Hepatocyte (in vitro differentiated cells): Measurements from ENCODE around the gene DMRT1. TPM values are rescaled to one million over a fixed set of nuclear protein-coding genes. Genes with fewer than 3 reads are reported as not detected.

Experiments
- DNase-seq: peaks from one replicate; pipeline ENCODE4 v3.0.0-alpha.2; 2016; ENCODE audit warnings: low spot score
- H2AFZ ChIP-seq: fragments of 200-600 bp; sonication (generic); 2 replicates; pipeline ENCODE4 v1.6.0; 2016; ENCODE audit warnings: antibody characterized with exemption, mild to moderate bottlenecking
- H3K27ac ChIP-seq: fragments of 200-600 bp; sonication (generic); 2 replicates; pipeline ENCODE4 v1.5.1; 2016; ENCODE audit warnings: mild to moderate bottlenecking
- H3K27me3 ChIP-seq: fragments of 200-600 bp; sonication (generic); 2 replicates; pipeline ENCODE4 v1.6.1; 2016
- H3K36me3 ChIP-seq: fragments of 200-600 bp; sonication (generic); replicated peaks from 2 replicates; pipeline ENCODE4 v1.5.1; 2016; ENCODE audit warnings: low read depth; ENCODE audit not compliant: insufficient read depth
- H3K4me1 ChIP-seq: fragments of 200-600 bp; sonication (generic); 2 replicates; pipeline ENCODE4 v1.5.1; 2016; ENCODE audit warnings: mild to moderate bottlenecking, moderate library complexity; ENCODE audit not compliant: insufficient read depth
- H3K4me2 ChIP-seq: fragments of 200-600 bp; sonication (generic); 2 replicates; pipeline ENCODE4 v1.6.0; 2016
- H3K4me3 ChIP-seq: fragments of 200-600 bp; sonication (generic); 2 replicates; pipeline ENCODE4 v1.5.1; 2016; ENCODE audit warnings: mild to moderate bottlenecking
- H3K79me2 ChIP-seq: fragments of 200-600 bp; sonication (generic); 2 replicates; pipeline ENCODE4 v1.6.0; 2017; ENCODE audit warnings: mild to moderate bottlenecking
- H3K9me2 ChIP-seq: fragments of 200-600 bp; sonication (generic); replicated peaks from 2 replicates; pipeline ENCODE4 v1.6.0; 2017; ENCODE audit warnings: mild to moderate bottlenecking; ENCODE audit not compliant: insufficient read depth
- H3K9me3 ChIP-seq: fragments of 200-600 bp; sonication (generic); 2 replicates; pipeline ENCODE4 v1.5.1; 2016; ENCODE audit warnings: low read depth, mild to moderate bottlenecking
- H4K20me1 ChIP-seq: fragments of 200-600 bp; sonication (generic); 2 replicates; pipeline ENCODE4 v1.6.0; 2016; ENCODE audit warnings: mild to moderate bottlenecking; ENCODE audit not compliant: insufficient read depth, poor library complexity, severe bottlenecking
- CTCF ChIP-seq: fragments of 200-600 bp; sonication (generic); IDR thresholded peaks from 2 replicates; pipeline ENCODE4 v1.5.1; 2016; ENCODE audit warnings: antibody characterized with exemption, mild to moderate bottlenecking; ENCODE audit not compliant: poor library complexity
- EZH2 ChIP-seq: fragments of 200-600 bp; sonication (generic); IDR thresholded peaks from 2 replicates; pipeline ENCODE4 v1.6.1; 2016; ENCODE audit warnings: antibody characterized with exemption, mild to moderate bottlenecking, borderline replicate concordance
- EZH2phosphoT487 ChIP-seq: fragments of 200-600 bp; sonication (generic); IDR thresholded peaks from one replicate; pipeline ENCODE4 v1.6.1; 2018; ENCODE audit warnings: antibody characterized with exemption, mild to moderate bottlenecking, low read depth, moderate library complexity; ENCODE audit not compliant: unreplicated experiment, severe bottlenecking
- WGBS: methylation state at CpG from one replicate; pipeline ENCODE4 v1.1.6; 2016; ENCODE audit warnings: low lambda C conversion rate; ENCODE audit errors: missing lambda C conversion rate; 5-methylcytosine and 5-hydroxymethylcytosine counted together
- polyA plus RNA-seq: library from polyadenylated mRNA; unstranded; fragments of >200 nt; fragmentation: Nextera tagmentation; extraction: Ambion mirVana; gene quantifications from 2 replicates; pipeline ENCODE4 v1.2.1, GENCODE V29; 2016
- total RNA-seq: library from RNA; depleted of rRNA; stranded (reverse); fragments of >200 nt; gene quantifications from 2 replicates; pipeline ENCODE4 v1.2.3, GENCODE V29; 2014

DMRT1 gene
- total and polyA plus RNA-seq, 2 experiments from 2014 or later = not detected

GRCh38 chr9:1002678-1003077 is 161.2 kb downstream of the DMRT1 start:
- Histone ChIP-seq H3K27me3 (peaks cover 3% of the 10 kb centered on the region), H4K20me1 (no peaks in the 10 kb centered on the region), H3K9me3 (no peaks in the 10 kb centered on the region), H3K9me2 (no peaks in the 10 kb centered on the region), H3K79me2 (no peaks in the 10 kb centered on the region), H3K27ac (no peak overlapping the region), H3K4me1 (no peaks in the 10 kb centered on the region), H3K36me3 (no peaks in the 10 kb centered on the region), H3K4me2 (no peak overlapping the region), H3K4me3 (no peak overlapping the region), H2AFZ (no peak overlapping the region)
- TF ChIP-seq EZH2 = no peak
- TF ChIP-seq CTCF = no peak
- no peak for TF ChIP-seq EZH2phosphoT487
- WGBS = 95% methylated on average over 2 of the region's 2 CpGs
- no peak for DNase-seq

GRCh38 chr9:1005043-1005667 is 163.7 kb downstream of the DMRT1 start:
- WGBS = 53% methylated on average over 10 of the region's 10 CpGs
- peak; percentile 74 for DNase-seq
- no peak overlapping the region for H2AFZ ChIP-seq

GRCh38 chr9:1007312-1007711 is 165.8 kb downstream of the DMRT1 start:
- no peaks in the 10 kb centered on the region for H3K9me3 ChIP-seq
- no peaks in the 10 kb centered on the region for H3K4me1 ChIP-seq
- no peaks in the 10 kb centered on the region for H3K36me3 ChIP-seq
- H3K27me3 ChIP-seq = peaks cover 3% of the 10 kb centered on the region
- WGBS = 80% methylated on average over 3 of the region's 3 CpGs
- no peaks in the 10 kb centered on the region for H3K9me2 ChIP-seq
- no peak overlapping the region for H2AFZ ChIP-seq
- no peak for TF ChIP-seq EZH2phosphoT487
- no peak for TF ChIP-seq CTCF
- TF ChIP-seq EZH2 = no peak
- H3K4me3 ChIP-seq = no peak overlapping the region
- no peaks in the 10 kb centered on the region for H3K79me2 ChIP-seq
- no peak for DNase-seq
- no peak overlapping the region for H3K27ac ChIP-seq
- H4K20me1 ChIP-seq = no peaks in the 10 kb centered on the region
- no peak overlapping the region for H3K4me2 ChIP-seq

More at GRCh38 chr9:1005043-1005667, 163.7 kb downstream of the DMRT1 start:
- no peaks in the 10 kb centered on the region for H3K4me1 ChIP-seq
- H3K4me3 ChIP-seq = no peak overlapping the region
- no peak overlapping the region for H3K27ac ChIP-seq
- H3K79me2 ChIP-seq = no peaks in the 10 kb centered on the region
- TF ChIP-seq EZH2phosphoT487 = no peak
- TF ChIP-seq CTCF = peak; percentile 66
- no peak for TF ChIP-seq EZH2
- no peaks in the 10 kb centered on the region for H3K9me2 ChIP-seq
- H4K20me1 ChIP-seq = no peaks in the 10 kb centered on the region
- H3K36me3 ChIP-seq = no peaks in the 10 kb centered on the region
- H3K27me3 ChIP-seq = peaks cover 3% of the 10 kb centered on the region
- no peak overlapping the region for H3K4me2 ChIP-seq
- no peaks in the 10 kb centered on the region for H3K9me3 ChIP-seq

GRCh38 chr9:1008216-1008615 is 166.7 kb downstream of the DMRT1 start:
- WGBS = 90% methylated on average over 3 of the region's 3 CpGs

More at GRCh38 chr9:1008216-1008615, 166.7 kb downstream of the DMRT1 start:
- Histone ChIP-seq H2AFZ (no peak overlapping the region), H3K79me2 (no peaks in the 10 kb centered on the region), H3K4me3 (no peak overlapping the region), H3K9me2 (no peaks in the 10 kb centered on the region), H3K9me3 (no peaks in the 10 kb centered on the region), H3K4me1 (no peaks in the 10 kb centered on the region), H3K27ac (no peak overlapping the region), H3K4me2 (no peak overlapping the region), H3K36me3 (no peaks in the 10 kb centered on the region), H3K27me3 (peaks cover 3% of the 10 kb centered on the region), H4K20me1 (no peaks in the 10 kb centered on the region)
- no peak for DNase-seq
- TF ChIP-seq EZH2phosphoT487 (no peak), CTCF (no peak), EZH2 (no peak)
